HepG2 (cell line): Measurements from ENCODE around the gene METTL26. TPM values are rescaled to one million over a fixed set of nuclear protein-coding genes. Genes with fewer than 3 reads are reported as not detected.

Experiments
- SALL1 ChIP-seq: sonication (generic); formaldehyde crosslinking; IDR thresholded peaks from 2 replicates; pipeline ENCODE4 v1.8.0; 2022; ENCODE audit warnings: mild to moderate bottlenecking, missing genetic modification reagents
- SPEN ChIP-seq: sonication (generic); formaldehyde crosslinking; IDR thresholded peaks from 2 replicates; pipeline ENCODE4 v1.5.1; 2020; ENCODE audit warnings: low read depth, mild to moderate bottlenecking, missing genetic modification reagents
- ZNF333 ChIP-seq: sonication (generic); formaldehyde crosslinking; IDR thresholded peaks from 2 replicates; pipeline ENCODE4 v1.4.0; 2020; ENCODE audit warnings: mild to moderate bottlenecking, missing genetic modification reagents, borderline replicate concordance
- polyA plus RNA-seq, 8 experiments: library from polyadenylated mRNA; depleted of rRNA in 3 of 8; stranded (reverse) in 7 of 8; unstranded in 1 of 8; fragments of >200 nt; fragmentation: Illumina TruSeq in 4 of 8; extraction: Trizol in 4 of 8; gene quantifications; 2 replicates each; pipeline versions ENCODE4 v1.2.1 to v1.2.3, GENCODE V29; 2011 to 2016; ENCODE audit warnings: low read depth in 4 of 8, missing spikeins in 1 of 8, mixed read lengths in 1 of 8; ENCODE audit not compliant: insufficient read depth in 1 of 8
- total RNA-seq, 5 experiments: library from RNA; depleted of rRNA; stranded (reverse); fragments of >200 nt; fragmentation: Illumina TruSeq; extraction: Trizol; gene quantifications; 2 replicates each; pipeline ENCODE4 v1.2.3, GENCODE V29; 2016; ENCODE audit warnings: low read depth in 1 of 5
- TF ChIP-seq, protein P1 (sequence below): sonication (generic); formaldehyde crosslinking; conservative IDR thresholded peaks from 2 replicates; pipeline ENCODE4 v1.4.0; 2020; ENCODE audit warnings: missing genetic modification reagents
- TF ChIP-seq, protein P2 (sequence below): sonication (generic); formaldehyde crosslinking; IDR thresholded peaks from 2 replicates; pipeline ENCODE4 v1.4.0; 2020; ENCODE audit warnings: mild to moderate bottlenecking, missing genetic modification reagents
- TF ChIP-seq, protein P3 (sequence below): sonication (generic); formaldehyde crosslinking; conservative IDR thresholded peaks from 2 replicates; pipeline ENCODE4 v1.8.0; 2022; ENCODE audit warnings: mild to moderate bottlenecking, moderate library complexity, missing genetic modification reagents
- TF ChIP-seq, protein P4 (sequence below): sonication (generic); formaldehyde crosslinking; conservative IDR thresholded peaks from 2 replicates; pipeline ENCODE4 v1.8.1; 2023; ENCODE audit warnings: missing genetic modification reagents
- TF ChIP-seq, protein P5 (sequence below): sonication (generic); formaldehyde crosslinking; IDR thresholded peaks from 2 replicates; pipeline ENCODE4 v1.4.0; 2020; ENCODE audit warnings: missing genetic modification reagents, borderline replicate concordance
- TF ChIP-seq, protein P6 (sequence below): sonication (generic); formaldehyde crosslinking; IDR thresholded peaks from 2 replicates; pipeline ENCODE4 v1.8.1; 2022; ENCODE audit warnings: low read depth, mild to moderate bottlenecking, missing genetic modification reagents
- TF ChIP-seq, protein P7 (sequence below): sonication (generic); formaldehyde crosslinking; IDR thresholded peaks from 2 replicates; pipeline ENCODE4 v1.9.0; 2022; ENCODE audit warnings: missing genetic modification reagents, mild to moderate bottlenecking, borderline replicate concordance
- TF ChIP-seq, protein P8 (sequence below): sonication (generic); formaldehyde crosslinking; IDR thresholded peaks from 2 replicates; pipeline ENCODE4 v1.4.0; 2020; ENCODE audit warnings: missing genetic modification reagents

The METTL26 gene
- total and polyA plus RNA-seq, 2 of the 13 experiments (the other 11 are each of a cell fraction or from before 2014, with no cell fraction given), result 65.5 to 70.1 TPM

DNA sequence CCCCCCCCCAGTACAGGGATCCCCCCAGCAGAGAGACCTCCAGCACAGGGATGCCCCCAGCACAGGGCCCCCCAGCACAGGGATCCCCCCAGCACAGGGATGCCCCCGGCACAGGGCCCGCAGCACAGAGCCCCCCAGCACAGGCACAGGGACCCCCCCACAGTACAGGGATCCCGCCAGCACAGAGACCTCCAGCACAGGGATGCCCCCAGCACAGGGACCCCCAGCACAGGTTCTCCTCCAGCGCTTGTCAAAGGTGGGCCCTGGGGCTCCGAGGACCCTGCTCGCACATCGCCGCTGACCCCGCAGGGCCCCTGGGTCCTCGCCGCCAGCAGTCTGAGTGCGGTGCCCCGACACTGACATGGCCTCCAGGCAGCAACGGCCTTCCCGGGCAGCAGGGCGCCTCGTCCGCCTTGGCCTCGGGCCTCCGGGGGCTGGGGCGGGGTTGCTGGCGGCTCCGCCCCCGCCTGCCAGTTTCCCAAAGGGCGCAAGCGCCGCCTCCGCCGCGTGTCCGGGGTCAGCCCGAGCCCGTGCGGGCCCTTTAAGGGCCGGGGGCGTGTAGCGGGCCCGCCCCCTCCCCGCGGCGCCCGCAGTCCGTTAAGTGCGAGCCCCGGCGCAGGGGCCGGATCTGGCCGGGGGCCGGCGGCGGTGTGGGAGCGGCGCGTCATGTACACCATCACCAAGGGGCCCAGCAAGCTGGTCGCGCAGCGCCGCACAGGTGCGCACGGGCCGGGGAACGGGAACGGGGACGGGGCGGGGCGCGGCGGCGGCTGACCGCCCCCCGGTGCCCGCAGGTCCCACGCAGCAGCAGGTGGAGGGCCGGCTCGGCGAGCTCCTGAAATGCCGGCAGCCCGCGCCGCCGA lies 5.5 kb upstream of the METTL26 start, which contains the start of gene MCRIP2 (continued):
- TF ChIP-seq SALL1 (CRISPR knock-in tag), result peak; percentile 58; the same call in 1 of the 2 replicates
- TF ChIP-seq SPEN (CRISPR knock-in tag), result peak; percentile 78
- TF ChIP-seq, protein P1, sequence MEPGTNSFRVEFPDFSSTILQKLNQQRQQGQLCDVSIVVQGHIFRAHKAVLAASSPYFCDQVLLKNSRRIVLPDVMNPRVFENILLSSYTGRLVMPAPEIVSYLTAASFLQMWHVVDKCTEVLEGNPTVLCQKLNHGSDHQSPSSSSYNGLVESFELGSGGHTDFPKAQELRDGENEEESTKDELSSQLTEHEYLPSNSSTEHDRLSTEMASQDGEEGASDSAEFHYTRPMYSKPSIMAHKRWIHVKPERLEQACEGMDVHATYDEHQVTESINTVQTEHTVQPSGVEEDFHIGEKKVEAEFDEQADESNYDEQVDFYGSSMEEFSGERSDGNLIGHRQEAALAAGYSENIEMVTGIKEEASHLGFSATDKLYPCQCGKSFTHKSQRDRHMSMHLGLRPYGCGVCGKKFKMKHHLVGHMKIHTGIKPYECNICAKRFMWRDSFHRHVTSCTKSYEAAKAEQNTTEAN (CRISPR knock-in tag), result peak; percentile 68; the same call in 1 of the 2 replicates
- TF ChIP-seq, protein P2, sequence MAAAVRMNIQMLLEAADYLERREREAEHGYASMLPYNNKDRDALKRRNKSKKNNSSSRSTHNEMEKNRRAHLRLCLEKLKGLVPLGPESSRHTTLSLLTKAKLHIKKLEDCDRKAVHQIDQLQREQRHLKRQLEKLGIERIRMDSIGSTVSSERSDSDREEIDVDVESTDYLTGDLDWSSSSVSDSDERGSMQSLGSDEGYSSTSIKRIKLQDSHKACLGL (CRISPR knock-in tag), result peak; percentile 44; the same call in 1 of the 2 replicates
- TF ChIP-seq, protein P3, sequence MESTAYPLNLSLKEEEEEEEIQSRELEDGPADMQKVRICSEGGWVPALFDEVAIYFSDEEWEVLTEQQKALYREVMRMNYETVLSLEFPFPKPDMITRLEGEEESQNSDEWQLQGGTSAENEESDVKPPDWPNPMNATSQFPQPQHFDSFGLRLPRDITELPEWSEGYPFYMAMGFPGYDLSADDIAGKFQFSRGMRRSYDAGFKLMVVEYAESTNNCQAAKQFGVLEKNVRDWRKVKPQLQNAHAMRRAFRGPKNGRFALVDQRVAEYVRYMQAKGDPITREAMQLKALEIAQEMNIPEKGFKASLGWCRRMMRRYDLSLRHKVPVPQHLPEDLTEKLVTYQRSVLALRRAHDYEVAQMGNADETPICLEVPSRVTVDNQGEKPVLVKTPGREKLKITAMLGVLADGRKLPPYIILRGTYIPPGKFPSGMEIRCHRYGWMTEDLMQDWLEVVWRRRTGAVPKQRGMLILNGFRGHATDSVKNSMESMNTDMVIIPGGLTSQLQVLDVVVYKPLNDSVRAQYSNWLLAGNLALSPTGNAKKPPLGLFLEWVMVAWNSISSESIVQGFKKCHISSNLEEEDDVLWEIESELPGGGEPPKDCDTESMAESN, result peak; percentile 68
- TF ChIP-seq, protein P4, sequence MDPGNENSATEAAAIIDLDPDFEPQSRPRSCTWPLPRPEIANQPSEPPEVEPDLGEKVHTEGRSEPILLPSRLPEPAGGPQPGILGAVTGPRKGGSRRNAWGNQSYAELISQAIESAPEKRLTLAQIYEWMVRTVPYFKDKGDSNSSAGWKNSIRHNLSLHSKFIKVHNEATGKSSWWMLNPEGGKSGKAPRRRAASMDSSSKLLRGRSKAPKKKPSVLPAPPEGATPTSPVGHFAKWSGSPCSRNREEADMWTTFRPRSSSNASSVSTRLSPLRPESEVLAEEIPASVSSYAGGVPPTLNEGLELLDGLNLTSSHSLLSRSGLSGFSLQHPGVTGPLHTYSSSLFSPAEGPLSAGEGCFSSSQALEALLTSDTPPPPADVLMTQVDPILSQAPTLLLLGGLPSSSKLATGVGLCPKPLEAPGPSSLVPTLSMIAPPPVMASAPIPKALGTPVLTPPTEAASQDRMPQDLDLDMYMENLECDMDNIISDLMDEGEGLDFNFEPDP (CRISPR knock-in tag), result 0 out of 2 replicates have a peak, but pooled peaks have one; percentile 70
- TF ChIP-seq, protein P5, sequence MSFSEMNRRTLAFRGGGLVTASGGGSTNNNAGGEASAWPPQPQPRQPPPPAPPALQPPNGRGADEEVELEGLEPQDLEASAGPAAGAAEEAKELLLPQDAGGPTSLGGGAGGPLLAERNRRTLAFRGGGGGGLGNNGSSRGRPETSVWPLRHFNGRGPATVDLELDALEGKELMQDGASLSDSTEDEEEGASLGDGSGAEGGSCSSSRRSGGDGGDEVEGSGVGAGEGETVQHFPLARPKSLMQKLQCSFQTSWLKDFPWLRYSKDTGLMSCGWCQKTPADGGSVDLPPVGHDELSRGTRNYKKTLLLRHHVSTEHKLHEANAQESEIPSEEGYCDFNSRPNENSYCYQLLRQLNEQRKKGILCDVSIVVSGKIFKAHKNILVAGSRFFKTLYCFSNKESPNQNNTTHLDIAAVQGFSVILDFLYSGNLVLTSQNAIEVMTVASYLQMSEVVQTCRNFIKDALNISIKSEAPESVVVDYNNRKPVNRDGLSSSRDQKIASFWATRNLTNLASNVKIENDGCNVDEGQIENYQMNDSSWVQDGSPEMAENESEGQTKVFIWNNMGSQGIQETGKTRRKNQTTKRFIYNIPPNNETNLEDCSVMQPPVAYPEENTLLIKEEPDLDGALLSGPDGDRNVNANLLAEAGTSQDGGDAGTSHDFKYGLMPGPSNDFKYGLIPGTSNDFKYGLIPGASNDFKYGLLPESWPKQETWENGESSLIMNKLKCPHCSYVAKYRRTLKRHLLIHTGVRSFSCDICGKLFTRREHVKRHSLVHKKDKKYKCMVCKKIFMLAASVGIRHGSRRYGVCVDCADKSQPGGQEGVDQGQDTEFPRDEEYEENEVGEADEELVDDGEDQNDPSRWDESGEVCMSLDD (CRISPR knock-in tag), result peak; percentile 46; the same call in 1 of the 2 replicates
- peak; percentile 67; the same call in 1 of the 2 replicates for TF ChIP-seq ZNF333 (CRISPR knock-in tag)
- TF ChIP-seq, protein P6, sequence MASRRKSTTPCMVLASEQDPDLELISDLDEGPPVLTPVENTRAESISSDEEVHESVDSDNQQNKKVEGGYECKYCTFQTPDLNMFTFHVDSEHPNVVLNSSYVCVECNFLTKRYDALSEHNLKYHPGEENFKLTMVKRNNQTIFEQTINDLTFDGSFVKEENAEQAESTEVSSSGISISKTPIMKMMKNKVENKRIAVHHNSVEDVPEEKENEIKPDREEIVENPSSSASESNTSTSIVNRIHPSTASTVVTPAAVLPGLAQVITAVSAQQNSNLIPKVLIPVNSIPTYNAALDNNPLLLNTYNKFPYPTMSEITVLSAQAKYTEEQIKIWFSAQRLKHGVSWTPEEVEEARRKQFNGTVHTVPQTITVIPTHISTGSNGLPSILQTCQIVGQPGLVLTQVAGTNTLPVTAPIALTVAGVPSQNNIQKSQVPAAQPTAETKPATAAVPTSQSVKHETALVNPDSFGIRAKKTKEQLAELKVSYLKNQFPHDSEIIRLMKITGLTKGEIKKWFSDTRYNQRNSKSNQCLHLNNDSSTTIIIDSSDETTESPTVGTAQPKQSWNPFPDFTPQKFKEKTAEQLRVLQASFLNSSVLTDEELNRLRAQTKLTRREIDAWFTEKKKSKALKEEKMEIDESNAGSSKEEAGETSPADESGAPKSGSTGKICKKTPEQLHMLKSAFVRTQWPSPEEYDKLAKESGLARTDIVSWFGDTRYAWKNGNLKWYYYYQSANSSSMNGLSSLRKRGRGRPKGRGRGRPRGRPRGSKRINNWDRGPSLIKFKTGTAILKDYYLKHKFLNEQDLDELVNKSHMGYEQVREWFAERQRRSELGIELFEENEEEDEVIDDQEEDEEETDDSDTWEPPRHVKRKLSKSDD (CRISPR knock-in tag), result peak; percentile 2; the same call in 1 of the 2 replicates
- TF ChIP-seq, protein P7, sequence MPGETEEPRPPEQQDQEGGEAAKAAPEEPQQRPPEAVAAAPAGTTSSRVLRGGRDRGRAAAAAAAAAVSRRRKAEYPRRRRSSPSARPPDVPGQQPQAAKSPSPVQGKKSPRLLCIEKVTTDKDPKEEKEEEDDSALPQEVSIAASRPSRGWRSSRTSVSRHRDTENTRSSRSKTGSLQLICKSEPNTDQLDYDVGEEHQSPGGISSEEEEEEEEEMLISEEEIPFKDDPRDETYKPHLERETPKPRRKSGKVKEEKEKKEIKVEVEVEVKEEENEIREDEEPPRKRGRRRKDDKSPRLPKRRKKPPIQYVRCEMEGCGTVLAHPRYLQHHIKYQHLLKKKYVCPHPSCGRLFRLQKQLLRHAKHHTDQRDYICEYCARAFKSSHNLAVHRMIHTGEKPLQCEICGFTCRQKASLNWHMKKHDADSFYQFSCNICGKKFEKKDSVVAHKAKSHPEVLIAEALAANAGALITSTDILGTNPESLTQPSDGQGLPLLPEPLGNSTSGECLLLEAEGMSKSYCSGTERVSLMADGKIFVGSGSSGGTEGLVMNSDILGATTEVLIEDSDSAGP (CRISPR knock-in tag), result peak; percentile 99
- TF ChIP-seq, protein P8, sequence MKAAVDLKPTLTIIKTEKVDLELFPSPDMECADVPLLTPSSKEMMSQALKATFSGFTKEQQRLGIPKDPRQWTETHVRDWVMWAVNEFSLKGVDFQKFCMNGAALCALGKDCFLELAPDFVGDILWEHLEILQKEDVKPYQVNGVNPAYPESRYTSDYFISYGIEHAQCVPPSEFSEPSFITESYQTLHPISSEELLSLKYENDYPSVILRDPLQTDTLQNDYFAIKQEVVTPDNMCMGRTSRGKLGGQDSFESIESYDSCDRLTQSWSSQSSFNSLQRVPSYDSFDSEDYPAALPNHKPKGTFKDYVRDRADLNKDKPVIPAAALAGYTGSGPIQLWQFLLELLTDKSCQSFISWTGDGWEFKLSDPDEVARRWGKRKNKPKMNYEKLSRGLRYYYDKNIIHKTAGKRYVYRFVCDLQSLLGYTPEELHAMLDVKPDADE (CRISPR knock-in tag), result peak; percentile 9; the same call in 1 of the 2 replicates
